Measurements from ENCODE around the gene APBB2.

The APBB2 gene

DNA sequence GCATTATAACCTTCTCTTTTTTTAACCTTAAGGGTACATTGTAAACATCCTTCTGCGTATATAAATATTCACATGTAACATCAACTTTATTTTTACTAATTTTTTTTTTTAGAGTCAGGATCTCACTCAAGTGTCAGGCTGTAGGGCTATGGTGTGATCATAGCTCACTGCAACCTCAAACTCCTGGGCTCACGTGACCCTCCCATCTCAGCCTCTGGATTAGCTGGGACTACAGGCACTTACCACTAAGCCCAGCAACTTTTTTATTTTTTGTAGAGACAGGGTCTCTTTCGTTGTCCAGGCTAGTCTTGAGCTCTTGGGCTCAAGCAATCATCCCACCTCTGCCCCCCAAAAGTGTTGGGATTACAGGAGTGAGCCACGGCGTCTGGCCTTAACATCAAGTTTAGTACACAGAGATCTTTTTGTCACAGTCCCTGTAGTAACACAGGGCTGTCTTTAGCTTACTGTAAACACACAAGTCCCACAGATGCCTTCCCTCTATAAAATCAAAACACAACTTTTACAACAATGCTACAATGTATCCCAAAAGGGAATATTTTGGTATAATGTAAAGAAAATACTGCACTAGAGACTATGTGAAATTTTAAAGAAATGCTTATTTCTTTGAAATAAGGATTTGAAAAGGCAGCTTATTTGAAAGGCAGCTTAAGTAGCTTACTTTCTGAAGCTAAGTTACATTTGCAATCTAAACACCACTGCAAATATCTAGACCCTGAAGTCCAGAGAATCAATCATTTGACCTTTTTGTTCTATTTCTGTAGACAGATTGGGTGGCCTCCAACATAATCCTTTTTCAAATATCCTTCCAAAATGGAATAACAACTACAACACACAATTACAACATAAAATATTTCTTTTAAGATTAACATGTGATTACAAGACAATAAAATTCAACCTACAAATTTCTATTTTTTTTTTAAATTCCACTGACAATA is 116.0 kb downstream of the APBB2 start:
- no peak for DNase-seq (ENCODE audit: low spot score)

DNA sequence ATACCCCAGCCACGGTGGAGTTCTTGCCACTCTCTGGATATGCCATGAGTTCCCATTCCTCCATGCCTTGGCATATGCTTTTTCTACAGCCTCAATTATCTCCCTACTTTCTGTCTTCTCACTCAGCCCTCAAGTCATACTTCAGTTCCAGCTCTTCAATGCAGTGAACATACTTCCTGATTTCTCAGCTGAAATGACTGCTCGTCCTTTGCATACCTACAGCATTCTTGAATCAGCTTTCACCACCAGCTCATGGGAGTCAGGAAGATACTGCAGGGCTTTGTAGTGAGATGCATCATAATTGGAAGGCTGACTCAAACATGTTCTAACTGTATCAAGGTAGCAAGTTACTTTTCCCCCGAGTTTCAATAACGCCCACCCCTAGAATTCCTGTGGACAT is 118.4 kb downstream of the APBB2 start:
- DNase-seq (ENCODE audit: low spot score): no peak

DNA sequence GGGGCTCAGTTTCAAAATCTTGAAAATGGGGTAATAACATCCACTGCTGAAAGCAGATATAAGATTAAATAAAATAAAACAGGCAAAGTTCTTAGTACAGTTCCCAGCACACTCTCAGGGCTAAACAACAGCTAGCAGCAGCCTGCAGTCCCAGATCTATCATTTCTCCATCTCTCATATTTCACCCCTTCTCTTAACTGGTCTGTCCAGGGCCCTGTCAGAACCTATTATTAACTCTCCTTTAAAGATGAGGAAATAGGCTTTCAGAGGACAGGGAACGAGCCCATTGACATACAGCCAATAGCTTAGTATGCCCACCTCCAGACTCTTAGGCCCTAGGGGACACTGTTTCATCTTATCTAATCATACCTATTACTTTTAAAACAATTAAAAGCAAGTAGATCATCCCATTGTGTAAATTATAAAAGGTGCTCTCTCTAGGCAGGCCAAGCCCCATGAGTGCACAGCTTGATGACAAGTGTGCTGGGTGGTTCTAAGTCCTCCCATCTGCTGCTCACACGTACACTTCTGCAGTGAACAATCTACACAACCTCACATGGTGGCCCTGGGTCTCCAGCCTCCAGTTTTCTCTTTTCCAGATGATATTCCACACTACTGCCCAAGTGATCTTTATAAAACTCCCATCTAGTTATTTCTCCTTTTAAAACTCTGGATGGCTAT is 119.0 kb downstream of the APBB2 start:
- DNase-seq (ENCODE audit: low spot score): no peak

DNA sequence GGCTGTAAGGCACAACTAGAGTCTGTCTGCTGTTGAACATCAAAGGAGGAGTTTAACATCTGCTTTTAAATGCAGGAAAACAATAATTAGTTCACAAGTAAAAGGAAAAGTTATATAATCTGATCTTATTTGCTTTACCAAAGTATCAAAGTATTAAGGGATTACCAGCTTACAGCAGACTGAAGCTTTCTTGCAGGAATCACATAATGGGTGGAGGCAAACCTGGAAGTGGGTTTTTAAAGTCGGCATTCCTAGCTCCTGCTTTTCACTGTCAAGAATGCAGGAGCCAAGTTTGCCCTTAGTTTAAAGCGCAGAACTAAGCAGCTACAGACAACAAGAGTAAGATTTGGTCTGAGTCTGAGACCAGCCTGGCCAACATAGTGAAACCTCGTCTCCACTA is 122.2 kb downstream of the APBB2 start:
- no peak for DNase-seq (ENCODE audit: low spot score)

DNA sequence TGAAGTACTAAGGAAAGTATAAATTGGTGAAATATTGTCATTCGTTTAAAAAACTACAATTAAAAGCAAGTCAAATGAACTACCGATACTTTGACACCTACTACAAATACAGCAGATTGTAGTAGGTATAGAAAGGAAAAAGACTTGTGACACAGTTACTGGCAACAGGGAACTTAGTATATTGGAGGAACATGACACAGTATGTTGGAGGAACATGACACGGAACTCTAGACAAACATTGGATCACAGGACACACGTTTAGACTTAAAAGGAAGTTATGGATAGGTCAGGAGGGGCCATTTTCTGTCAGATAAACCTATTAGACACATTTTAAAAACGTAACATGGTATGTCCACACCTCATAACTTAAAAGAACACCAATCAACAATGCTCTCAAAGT is 132.5 kb downstream of the APBB2 start:
- no peak for DNase-seq (ENCODE audit: low spot score)

DNA sequence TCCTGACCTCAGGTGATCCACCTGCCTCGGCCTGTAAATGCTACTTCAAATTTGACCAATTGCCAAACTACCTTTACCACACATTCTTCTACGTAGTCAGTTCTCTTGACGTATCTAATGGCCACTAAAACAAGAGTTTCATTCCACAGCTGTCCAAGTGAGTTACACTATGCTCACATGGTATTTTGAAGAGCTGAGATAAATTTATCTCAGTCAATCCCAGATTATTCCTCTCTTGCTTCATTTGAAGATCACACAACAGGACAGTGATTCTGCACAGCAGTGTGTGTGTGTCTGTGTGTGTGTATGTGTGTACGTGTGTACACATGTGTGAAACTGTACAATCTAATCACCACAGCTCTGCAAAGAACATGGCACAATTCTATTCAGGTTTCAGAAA is 133.4 kb downstream of the APBB2 start:
- no peak for DNase-seq (ENCODE audit: low spot score)

DNA sequence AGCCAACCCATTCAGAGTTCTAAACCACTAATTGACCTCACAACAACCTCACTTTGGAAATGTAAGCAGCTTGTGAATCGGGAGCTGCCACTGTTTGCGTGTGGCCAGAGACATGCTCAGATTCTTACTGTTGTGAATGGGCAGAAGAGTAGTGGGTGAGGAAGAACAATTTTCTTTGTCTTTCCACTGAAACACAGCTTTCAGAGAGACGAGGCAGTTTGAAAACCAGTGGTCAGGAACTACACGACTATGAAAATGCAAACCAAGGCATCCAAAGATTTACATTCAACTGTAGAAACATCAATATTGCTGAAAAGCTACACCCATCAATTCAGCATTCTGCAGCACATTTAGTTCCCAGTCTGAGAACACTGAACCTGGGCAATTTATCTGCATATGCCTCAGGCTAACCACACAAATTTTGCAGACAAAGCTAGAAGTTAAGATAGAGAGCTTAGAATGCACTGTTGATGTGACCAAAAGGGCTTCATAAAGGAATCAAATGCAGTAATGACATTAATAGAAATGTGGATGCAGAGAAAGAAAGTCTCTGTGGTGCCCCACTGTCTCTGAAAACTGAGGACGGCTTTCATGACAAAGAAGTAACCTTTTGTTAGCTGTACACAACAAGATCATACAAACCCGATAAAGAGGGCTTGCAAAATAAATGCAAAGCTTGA is 134.3 kb downstream of the APBB2 start:
- no peak for DNase-seq (ENCODE audit: low spot score)

DNA sequence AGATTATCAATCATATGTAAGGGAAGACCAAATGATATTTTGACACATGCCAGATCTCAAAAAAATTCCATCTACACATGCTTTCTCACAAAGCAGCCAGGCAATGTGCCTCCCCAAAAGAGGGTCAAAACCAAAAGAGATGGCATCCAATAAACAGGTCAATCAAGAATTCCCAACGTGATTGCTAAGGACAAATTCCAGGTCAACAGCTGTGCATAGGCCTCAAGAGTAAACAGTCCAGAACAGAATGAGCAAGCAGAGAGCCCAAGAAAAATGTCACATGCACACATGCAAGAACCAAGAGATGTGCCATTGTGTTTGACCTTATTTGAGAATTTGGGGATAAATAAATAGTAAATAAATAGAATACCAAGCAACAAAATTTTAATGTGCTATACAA is 136.7 kb downstream of the APBB2 start:
- no peak for DNase-seq (ENCODE audit: low spot score)

DNA sequence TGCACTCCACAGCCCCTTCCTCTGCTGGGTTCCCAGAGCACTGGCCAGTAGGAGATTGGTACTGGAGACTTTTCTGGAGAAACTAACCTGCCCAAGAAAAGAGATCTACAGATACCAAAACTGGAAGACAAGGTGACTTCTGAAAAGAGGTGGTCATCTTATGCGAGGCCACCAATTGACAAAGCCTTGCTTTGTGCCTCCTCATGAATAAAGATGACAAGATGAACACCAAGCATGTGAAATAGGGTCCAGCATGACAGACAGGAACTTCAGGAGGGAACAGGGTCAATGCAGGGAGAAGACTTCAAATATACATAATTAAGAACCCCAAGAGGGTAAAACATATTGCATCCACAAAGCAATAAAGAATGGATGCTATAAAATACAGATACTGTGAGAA is 137.9 kb downstream of the APBB2 start:
- DNase-seq (ENCODE audit: low spot score): no peak

DNA sequence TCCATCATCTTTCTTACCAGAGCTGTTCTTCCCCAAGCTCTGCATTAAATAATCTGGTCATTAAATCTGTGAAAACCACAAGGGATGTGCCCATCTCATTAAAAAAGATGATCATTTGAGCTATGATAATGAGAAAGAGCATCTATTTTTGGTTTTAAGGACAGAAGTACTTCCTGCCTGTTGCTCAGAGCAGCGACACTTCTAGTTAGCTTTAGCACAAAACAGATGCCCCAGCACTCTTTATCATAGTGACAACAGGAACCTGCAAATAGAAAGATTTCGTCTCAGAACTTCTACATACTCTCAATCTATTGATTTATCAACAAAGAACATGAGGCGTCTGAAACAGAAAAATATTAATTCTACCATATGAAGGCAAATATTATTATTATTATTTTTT is 140.1 kb downstream of the APBB2 start:
- no peak for DNase-seq (ENCODE audit: low spot score)

DNA sequence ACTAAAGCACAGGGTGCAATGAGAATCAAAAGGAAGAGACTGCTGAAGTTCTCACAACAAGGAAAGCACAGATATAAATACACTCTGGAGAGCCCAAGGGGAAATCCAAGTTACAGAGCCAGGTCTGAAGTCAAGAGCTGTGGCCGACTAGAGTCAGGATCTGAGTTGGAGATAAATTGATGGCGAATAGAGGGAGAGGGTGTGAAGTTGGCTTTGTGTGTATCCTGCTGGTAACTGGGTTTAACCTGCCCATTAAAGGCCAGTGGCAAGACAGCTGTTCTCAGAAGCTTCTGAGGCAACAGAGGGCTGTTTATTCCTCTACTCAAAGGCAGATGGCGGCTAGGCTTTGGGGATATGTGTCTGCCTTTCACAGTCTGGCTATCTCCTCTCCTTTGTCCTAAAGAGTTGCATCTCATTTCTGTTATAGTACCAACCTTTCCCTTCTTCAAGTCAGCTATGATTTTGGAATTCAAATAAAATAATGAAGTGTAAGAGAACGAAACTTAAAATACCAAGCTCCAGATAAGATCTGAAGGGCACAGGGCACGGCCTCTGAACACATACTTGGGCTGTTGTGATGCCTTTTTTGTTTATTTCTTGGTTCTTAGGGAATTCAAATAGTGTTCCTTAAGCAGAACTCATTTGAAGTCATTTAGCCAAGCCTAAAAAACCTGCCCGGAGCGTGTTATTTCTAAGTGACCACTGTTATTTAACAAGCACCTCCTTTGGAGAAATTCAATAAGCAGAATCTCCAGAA is 142.1 kb downstream of the APBB2 start:
- DNase-seq (ENCODE audit: low spot score): no peak

DNA sequence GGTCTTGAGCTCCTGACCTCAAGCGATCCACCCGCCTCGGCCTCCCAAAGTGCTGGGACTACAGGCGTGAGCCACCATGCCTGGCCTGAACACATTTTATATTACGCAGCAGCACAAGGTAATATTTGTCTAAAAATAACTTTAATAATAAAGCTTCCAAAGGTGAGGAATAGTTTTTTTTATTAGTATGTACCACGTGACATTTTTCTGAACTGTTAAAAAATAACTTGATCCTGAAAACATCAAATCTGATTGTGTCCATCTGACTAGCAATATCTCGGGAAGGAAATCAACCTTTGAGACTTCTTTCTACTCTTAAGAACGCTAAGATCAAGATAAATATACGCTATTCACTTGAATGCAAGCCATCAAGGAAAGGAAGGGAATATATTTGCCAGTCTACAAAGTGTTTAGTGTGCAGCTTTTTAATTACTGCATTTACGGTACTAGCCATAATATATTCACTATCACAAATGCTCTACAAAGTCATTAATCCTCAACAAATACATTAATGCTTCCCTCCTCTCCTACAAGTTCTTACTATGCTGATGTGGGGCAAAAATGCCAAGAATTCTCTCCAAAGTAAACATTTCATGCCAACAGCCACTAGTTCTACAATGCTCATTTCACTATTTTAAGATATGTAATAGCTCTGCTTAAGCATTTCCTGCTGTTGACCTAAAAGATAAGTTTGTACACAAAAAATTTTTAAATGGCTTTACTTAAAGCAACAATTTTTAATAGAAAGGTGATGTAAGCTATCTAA is 143.6 kb downstream of the APBB2 start:
- DNase-seq (ENCODE audit: low spot score): no peak

DNA sequence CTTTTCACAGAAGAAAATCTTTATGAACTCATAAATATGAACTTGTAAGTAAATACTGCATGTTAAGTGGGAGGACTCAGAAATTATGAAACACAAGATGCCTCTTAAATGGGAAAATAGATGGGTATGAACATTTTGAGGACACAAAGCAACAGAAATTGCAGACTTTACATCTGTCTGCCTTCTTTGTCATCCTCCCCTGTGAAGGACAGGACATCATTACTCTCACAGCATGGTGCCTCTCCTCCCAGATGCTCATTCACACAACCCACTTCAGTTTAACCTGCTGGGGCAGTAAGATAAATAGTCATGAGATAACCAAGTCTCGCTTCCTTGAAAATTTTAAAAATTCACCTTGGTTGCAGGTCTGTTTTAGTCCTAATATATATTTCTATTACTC is 144.5 kb downstream of the APBB2 start:
- DNase-seq (ENCODE audit: low spot score): no peak

DNA sequence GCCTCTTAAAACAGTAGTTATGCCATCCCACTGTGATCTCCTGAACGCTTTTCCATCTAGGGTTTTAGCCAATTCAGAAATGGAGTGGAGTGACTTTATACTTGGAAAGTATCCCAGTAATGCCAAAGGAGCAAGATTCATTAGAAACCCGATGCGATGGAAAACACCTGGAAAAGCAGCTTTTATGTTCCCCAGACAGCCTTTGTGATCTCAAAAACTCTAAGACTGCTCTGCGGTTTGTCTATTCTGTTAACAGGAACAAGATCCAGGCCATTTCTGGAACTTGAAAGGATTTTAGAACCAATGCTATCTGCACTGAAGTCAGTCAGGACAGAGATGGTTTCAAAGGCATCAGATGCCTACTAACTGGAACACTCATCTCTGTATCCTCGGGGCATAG is 145.1 kb downstream of the APBB2 start:
- DNase-seq (ENCODE audit: low spot score): no peak

DNA sequence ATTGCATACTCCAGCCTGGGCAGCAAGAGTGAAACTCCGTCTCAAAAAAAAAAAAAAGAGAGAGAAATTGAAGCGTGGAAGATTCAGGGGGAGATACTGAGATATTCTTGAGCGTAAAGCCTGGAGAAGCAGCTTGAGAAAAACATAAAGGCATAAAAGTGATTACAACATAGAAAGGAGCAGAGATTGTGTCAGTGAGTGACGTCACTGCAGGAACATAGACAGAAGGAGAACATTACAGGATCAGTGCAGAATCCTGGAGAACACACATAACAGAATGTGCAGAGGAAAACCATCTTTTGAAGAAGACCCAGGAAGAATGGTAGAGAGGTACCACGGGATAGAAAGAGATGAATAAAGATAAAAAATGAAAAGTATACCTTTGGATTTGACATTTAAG is 147.0 kb downstream of the APBB2 start:
- no peak for DNase-seq (ENCODE audit: low spot score)

DNA sequence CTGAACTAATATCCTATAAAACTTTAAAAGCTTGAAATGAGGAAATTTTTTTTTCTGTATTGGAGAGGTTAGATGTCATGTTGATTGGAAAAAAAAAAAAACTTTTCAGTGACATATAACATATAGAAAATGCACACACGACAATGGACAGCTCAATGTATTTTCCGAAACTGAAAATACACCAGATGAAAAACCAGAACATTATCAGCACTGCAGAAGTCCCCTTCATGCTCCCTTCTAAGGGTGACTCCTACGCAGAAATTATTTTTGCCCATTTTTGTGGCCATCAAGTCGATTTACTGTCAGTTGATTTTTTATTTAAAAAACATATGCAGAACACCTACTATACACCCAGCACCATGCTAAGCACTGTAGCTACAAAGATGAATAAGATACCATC is 148.3 kb downstream of the APBB2 start:
- DNase-seq (ENCODE audit: low spot score): no peak

DNA sequence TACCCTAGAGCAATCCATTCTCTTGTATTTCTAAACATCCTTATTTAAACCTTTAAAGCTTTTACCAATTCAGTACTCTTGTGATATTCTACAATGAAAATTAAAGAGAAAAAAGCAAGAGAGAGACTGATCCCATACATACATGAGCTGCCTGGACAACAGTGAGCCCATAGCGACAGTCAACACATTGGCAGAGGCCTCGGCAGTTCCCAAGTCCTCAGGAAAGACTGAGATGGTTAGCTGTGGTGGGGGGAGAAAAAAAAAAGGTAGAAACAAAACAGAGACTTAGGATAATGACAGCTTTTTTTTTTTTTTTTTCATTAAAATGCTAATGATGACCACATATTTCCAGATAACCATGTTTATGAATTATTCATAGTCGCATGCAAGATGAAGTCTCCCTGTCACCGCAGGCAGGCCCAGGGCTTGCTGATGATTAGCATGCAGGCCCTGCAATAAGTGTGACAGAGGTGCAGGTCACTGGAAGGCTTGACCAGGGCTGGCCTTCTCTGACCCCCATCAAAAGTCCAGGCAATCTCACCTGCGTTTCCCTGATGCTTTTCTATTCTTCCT is 148.8 kb downstream of the APBB2 start:
- DNase-seq (ENCODE audit: low spot score): no peak

DNA sequence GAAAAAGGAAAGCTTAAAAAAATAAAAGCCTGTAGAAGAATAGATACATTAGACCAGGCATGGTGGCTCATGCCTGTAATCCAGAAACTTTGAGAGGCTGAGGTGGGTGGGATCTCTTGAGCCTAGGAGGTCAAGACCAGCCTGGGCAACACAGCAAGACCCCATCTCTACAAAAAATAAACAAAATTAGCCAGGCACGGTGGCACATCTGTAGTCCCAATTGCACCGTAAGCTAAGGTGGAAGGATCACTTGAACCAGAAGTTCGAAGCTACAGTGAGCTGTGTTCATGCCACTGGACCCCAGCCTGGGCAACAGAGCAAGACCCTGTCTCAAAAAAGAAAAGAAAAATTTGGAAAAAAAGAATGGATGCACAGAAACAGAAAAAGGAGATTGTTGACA is 149.4 kb downstream of the APBB2 start:
- DNase-seq (ENCODE audit: low spot score): no peak

DNA sequence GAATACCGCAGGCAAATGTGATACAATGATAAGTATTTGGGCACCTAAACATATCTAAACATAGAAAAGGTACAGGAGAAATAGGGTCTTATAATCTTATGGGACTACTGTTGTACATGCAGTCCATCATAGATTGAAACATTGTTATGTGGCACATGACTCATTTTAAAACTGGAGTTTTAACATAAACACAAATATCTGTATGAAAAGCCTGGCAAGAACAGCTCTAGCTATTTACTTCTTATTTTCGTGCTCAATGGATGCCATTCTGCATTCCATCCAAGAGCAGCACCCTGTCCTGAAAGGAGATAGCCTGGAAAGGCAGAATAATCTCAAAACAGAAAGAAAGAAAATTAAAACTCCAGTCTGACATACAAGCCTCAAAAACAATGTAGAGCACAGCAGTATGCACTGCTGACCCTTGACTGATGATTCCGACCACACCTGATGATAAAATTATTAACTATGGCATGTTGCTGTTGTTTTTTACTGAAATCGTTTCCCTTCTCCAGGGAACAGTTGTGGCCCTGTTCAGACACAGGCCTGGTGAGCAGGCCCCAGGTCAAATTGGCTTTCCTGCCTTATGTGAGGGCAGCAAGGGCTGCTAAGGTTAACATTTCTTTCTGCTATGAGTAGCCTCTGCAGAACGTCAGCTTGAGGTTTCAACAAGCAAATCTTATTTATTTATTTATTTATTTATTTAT is 152.7 kb downstream of the APBB2 start:
- no peak for DNase-seq (ENCODE audit: low spot score)

Measured in left forelimb (tissue), 1 donor.